ENCODE data around the gene LRP1B. TPM values are rescaled to one million over a fixed set of nuclear protein-coding genes. Genes with fewer than 3 reads are reported as not detected.

Gene LRP1B
- total and polyA plus RNA-seq, 4 donors: 0.01 to 0.84 (median 0.17) TPM

- no peak overlapping the region for H3K27ac ChIP-seq (ENCODE audit: low read depth in 1 of 2, low read length in 2 of 2)
- no peak overlapping the region for H3K9ac ChIP-seq (ENCODE audit: low read depth in 1 of 2, low read length in 2 of 2)
- 63% methylated on average over 2 of the region's 2 CpGs for WGBS
- no peaks in the 10 kb centered on the region for H3K4me1 ChIP-seq (ENCODE audit: control insufficient read depth in 4 of 4, insufficient read depth in 4 of 4, low read length in 3 of 4)
- H3K36me3 ChIP-seq (ENCODE audit: control insufficient read depth in 4 of 4, insufficient read depth in 3 of 4, low read depth in 1 of 4, low read length in 3 of 4): no peaks in the 10 kb centered on the region
- H3K4me3 ChIP-seq (ENCODE audit: low read depth in 1 of 3, low read length in 3 of 3): no peak overlapping the region
- TF ChIP-seq JUND (IDR thresholded peaks at IDR 0.05) (no peak), ZBTB33 (IDR thresholded peaks at IDR 0.05) (no peak), MAX (IDR thresholded peaks at IDR 0.05) (no peak), REST (IDR thresholded peaks at IDR 0.05) (no peak), CTCF (IDR thresholded peaks at IDR 0.05; ENCODE audit: low read depth, low read length, missing input control) (no peak), RAD21 (IDR thresholded peaks at IDR 0.05) (no peak), GABPA (IDR thresholded peaks at IDR 0.05 in 1 of 2, conservative IDR thresholded peaks at IDR 0.05 in 1 of 2) (no peak), RXRA (IDR thresholded peaks at IDR 0.05) (no peak), YY1 (IDR thresholded peaks at IDR 0.05) (no peak), FOXA1 (IDR thresholded peaks at IDR 0.05) (no peak), EGR1 (IDR thresholded peaks at IDR 0.05; ENCODE audit: low read depth in 2 of 2) (no peak), ATF3 (IDR thresholded peaks at IDR 0.05) (no peak), NR2F2 (IDR thresholded peaks at IDR 0.05) (no peak), SP1 (IDR thresholded peaks at IDR 0.05) (no peak)
- H3K9me3 ChIP-seq (ENCODE audit: control insufficient read depth in 4 of 4, low read length in 3 of 4): no peaks in the 10 kb centered on the region
- DNase-seq (ENCODE audit: low spot score): no peak
- H3K27me3 ChIP-seq (ENCODE audit: control insufficient read depth in 4 of 4, insufficient read depth in 4 of 4, low read length in 3 of 4): no peaks in the 10 kb centered on the region
Measured at GRCh38 chr2:141301551-141301950, 829.3 kb downstream of the LRP1B start.

GRCh38 chr2:141280037-141280436 is 850.8 kb downstream of the LRP1B start:
- TF ChIP-seq RXRA (IDR thresholded peaks at IDR 0.05) (no peak), ZBTB33 (IDR thresholded peaks at IDR 0.05) (no peak), MAX (IDR thresholded peaks at IDR 0.05) (no peak), RAD21 (IDR thresholded peaks at IDR 0.05) (no peak), FOXA2 (IDR thresholded peaks at IDR 0.05) (no peak), EGR1 (IDR thresholded peaks at IDR 0.05; ENCODE audit: low read depth in 2 of 2) (no peak), NR2F2 (IDR thresholded peaks at IDR 0.05) (no peak), CTCF (IDR thresholded peaks at IDR 0.05; ENCODE audit: low read depth, low read length, missing input control) (no peak), GABPA (IDR thresholded peaks at IDR 0.05 in 1 of 2, conservative IDR thresholded peaks at IDR 0.05 in 1 of 2) (no peak)
- Histone ChIP-seq H3K4me3 (ENCODE audit: low read depth in 1 of 3, low read length in 3 of 3) (no peak overlapping the region), H3K9me3 (ENCODE audit: control insufficient read depth in 4 of 4, low read length in 3 of 4) (no peaks in the 10 kb centered on the region), H3K27ac (ENCODE audit: low read depth in 1 of 2, low read length in 2 of 2) (no peak overlapping the region), H3K27me3 (ENCODE audit: control insufficient read depth in 4 of 4, insufficient read depth in 4 of 4, low read length in 3 of 4) (no peaks in the 10 kb centered on the region), H3K9ac (ENCODE audit: low read depth in 1 of 2, low read length in 2 of 2) (no peak overlapping the region), H3K4me1 (ENCODE audit: control insufficient read depth in 4 of 4, insufficient read depth in 4 of 4, low read length in 3 of 4) (no peaks in the 10 kb centered on the region), H3K36me3 (ENCODE audit: control insufficient read depth in 4 of 4, insufficient read depth in 3 of 4, low read depth in 1 of 4, low read length in 3 of 4) (no peaks in the 10 kb centered on the region)
- WGBS: 87% methylated on average over 4 of the region's 4 CpGs
- DNase-seq (ENCODE audit: low spot score): no peak
